Measurements from ENCODE around the gene ADARB2.

Gene ADARB2

DNA sequence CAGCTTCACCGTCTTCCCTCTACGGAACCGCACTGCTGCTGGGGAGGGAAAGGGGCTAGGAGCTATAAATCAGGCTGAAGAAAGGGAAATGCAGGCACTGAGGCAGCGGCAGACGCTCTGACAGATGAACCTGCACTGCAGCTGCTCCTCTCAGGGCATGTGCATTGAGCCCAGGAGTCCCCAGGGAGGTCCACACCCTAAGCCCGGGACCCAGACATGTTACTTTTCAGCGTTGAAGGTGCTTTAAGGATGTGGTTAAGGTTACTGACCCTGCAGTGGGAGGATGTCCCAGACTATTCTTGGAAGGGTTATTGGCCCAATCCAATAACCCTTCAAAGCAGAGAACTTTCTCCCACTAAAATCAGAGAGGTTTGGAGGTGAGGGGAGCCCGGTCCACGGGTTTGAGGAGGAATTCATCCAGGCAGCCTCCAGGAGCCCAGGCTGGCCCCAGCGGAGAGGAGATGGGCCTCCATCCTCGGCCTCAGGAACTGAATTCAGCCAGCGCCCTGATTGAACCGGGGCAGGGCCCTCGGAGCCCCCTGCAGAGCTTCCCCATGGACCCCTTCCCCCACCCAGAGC lies 75.4 kb downstream of the ADARB2 start:
- H3K27ac Mint-ChIP-seq: no peak overlapping the region
- H3K9me3 Mint-ChIP-seq: no peaks in the 10 kb centered on the region
- ATAC-seq (replicated peaks) (peak; percentile 28), DNase-seq (no peak)
- no peaks in the 10 kb centered on the region for H3K36me3 Mint-ChIP-seq (ENCODE audit: insufficient read depth)
- peaks cover 0 to 5% of the 10 kb centered on the region in 2 donors for H3K4me1 Mint-ChIP-seq (ENCODE audit: low read depth in 2 of 2)
- peak overlapping the region in 1 of 2 donors; percentile 3 for H3K4me3 Mint-ChIP-seq
- peaks cover 15 to 20% of the 10 kb centered on the region in 2 donors for H3K27me3 Mint-ChIP-seq

DNA sequence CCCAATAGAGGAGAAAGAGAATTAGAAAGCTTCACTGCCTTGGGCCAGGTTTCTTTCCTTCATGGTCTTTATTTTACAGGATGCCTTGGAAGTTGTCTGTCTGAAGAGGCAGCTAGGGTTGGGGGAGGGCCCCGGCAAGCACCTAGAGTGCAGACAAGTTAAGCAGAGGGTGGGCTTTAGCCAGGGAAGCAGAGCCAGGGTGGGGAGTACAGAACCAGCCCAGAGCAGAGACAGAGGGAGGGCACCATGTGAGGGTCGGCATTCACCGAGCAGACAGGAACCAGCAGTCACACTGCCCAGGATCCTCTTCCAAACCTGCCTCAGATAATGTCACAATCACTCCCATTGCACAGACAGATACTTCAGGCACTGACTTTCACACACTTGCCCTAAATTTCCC lies 75.9 kb downstream of the ADARB2 start:
- no peak for DNase-seq
- H3K27me3 Mint-ChIP-seq: peaks cover 15 to 20% of the 10 kb centered on the region in 2 donors
- no peaks in the 10 kb centered on the region for H3K36me3 Mint-ChIP-seq (ENCODE audit: insufficient read depth)
- H3K4me1 Mint-ChIP-seq (ENCODE audit: low read depth in 2 of 2): peaks cover 0 to 5% of the 10 kb centered on the region in 2 donors
- peak overlapping the region in 1 of 2 donors; percentile 18 for H3K27ac Mint-ChIP-seq
- no peak for ATAC-seq (replicated peaks)
- H3K9me3 Mint-ChIP-seq: no peaks in the 10 kb centered on the region
- H3K4me3 Mint-ChIP-seq: no peak overlapping the region

DNA sequence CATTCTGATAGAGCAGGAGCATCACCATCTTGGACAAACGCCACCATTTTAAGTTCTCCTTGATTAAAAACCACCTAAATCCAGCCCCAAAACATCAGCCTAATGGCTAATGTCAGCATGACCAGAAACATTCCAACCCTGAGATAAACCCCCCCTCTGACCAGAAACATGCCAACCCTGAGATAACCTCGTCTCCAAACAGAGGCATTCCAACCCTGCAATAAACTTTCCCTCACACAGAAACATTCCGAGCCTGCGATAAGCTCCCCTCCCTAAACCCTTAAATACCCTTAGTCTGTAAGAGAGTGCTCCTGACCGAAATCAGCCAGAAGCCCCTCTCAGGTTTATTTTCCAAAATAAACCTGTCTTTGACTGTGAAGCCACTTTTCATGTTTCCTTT lies 76.5 kb downstream of the ADARB2 start:
- no peak overlapping the region for H3K27ac Mint-ChIP-seq
- no peak for ATAC-seq (replicated peaks)
- H3K4me1 Mint-ChIP-seq (ENCODE audit: low read depth in 2 of 2): peaks cover 0 to 5% of the 10 kb centered on the region in 2 donors

DNA sequence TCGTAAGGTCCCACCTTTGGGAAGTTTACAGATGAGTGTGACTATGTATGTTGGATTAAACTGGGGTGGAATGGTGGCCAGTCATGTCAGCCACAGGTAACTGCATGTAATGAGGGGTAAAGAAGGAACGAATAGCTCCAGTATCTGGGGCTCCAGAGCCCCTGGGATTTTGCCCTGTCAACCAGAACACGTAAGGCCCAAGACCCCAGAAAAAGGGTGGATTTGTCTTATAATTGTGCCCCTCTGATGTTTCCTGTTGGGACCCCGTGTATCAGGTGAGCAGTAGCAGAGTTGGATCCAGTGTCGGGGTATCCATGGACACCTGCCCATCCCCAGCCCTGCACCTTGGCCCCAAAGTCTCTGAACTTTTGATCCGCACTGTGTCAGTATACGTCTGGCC lies 76.9 kb downstream of the ADARB2 start:
- Mint-ChIP-seq H3K9me3 (no peaks in the 10 kb centered on the region), H3K27me3 (peaks cover 15 to 20% of the 10 kb centered on the region in 2 donors), H3K36me3 (ENCODE audit: insufficient read depth) (no peaks in the 10 kb centered on the region), H3K4me1 (ENCODE audit: low read depth in 2 of 2) (peaks cover 0 to 5% of the 10 kb centered on the region in 2 donors), H3K27ac (no peak overlapping the region), H3K4me3 (no peak overlapping the region)
- ATAC-seq (replicated peaks) (no peak), DNase-seq (no peak)

More for the DNA sequence above, 76.5 kb downstream of the ADARB2 start:
- Mint-ChIP-seq H3K4me3 (no peak overlapping the region), H3K27me3 (peaks cover 15 to 20% of the 10 kb centered on the region in 2 donors), H3K9me3 (no peaks in the 10 kb centered on the region), H3K36me3 (ENCODE audit: insufficient read depth) (no peaks in the 10 kb centered on the region)
- no peak for DNase-seq

DNA sequence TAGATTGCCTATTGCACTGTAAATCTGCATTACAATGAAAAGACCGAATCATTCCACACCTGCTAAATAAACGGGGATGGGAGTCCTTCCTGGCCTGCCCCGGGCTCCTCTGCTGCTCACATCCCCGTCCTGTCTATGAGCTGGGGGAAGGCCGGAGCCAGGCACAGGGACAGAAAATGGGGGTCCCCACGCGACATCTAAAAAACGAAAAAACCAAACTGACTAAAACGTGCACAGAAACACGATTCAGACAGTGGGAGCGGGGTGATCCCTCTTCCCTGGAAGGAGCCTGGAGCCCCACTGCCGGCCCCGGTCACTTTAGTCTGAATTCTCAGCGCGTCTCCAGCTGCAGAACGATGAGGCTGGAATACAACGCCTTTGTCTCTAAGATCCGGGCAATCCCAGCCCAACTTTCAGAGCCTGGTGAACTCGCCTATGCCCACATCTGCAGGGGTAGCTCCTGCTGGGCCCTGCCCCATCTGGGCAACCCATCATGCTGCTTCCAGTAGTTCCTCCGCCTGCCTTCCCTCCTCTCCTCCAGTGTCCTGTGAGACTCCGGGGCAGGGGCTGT lies 78.0 kb downstream of the ADARB2 start:
- ATAC-seq (replicated peaks): no peak
- Mint-ChIP-seq H3K36me3 (ENCODE audit: insufficient read depth) (no peaks in the 10 kb centered on the region), H3K27ac (no peak overlapping the region), H3K27me3 (peaks cover 15 to 20% of the 10 kb centered on the region in 2 donors), H3K9me3 (no peaks in the 10 kb centered on the region), H3K4me1 (ENCODE audit: low read depth in 2 of 2) (peaks cover 0 to 5% of the 10 kb centered on the region in 2 donors), H3K4me3 (no peak overlapping the region)
- no peak for DNase-seq

DNA sequence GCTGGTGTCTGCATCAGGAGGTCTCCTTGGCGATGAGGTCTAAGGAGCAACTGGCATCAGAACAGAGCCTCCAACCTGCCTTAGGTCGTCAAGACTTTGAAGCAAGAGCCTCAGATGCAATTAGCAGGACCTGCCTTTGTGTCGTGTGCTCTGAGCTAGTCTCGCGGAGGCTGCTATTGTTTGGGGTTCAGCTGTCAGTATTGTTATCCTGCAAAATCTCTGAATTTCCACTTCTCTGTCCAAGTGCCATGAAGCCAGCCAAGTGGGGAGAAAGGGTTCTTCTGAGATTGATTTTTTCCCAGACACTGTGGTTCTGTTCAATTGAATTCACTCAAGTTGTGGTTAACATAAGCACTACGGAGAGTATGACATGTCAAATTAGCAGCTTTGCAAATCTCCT lies 78.7 kb downstream of the ADARB2 start:
- Mint-ChIP-seq H3K9me3 (no peaks in the 10 kb centered on the region), H3K4me3 (no peak overlapping the region), H3K27ac (no peak overlapping the region), H3K4me1 (ENCODE audit: low read depth in 2 of 2) (peaks cover 0 to 5% of the 10 kb centered on the region in 2 donors), H3K36me3 (ENCODE audit: insufficient read depth) (no peaks in the 10 kb centered on the region), H3K27me3 (peaks cover 15 to 20% of the 10 kb centered on the region in 2 donors)
- ATAC-seq (replicated peaks) (no peak), DNase-seq (no peak)

DNA sequence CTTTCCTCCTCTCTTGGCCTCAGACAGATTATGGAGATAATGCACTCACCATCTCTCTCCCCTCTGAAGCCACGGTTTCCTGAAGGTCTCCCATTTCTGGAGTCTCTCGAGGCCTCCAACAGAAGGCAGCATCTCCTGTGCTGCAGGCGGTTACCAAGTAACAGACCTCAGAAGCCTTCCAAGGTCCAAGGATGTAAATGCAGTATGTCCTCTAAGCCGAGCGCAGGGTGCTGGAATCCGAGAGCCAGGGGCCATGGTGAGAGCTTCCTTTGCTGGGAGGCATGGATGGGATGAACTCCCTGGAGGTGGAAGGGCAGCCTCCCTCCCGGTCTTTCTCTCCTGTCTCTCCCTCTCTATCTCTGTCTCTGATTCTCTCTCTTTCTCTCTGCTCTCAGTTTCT lies 79.8 kb downstream of the ADARB2 start:
- DNase-seq: no peak
- peaks cover 15 to 24% of the 10 kb centered on the region in 2 donors for H3K27me3 Mint-ChIP-seq
- H3K4me1 Mint-ChIP-seq (ENCODE audit: low read depth in 2 of 2): peaks cover 0 to 5% of the 10 kb centered on the region in 2 donors

DNA sequence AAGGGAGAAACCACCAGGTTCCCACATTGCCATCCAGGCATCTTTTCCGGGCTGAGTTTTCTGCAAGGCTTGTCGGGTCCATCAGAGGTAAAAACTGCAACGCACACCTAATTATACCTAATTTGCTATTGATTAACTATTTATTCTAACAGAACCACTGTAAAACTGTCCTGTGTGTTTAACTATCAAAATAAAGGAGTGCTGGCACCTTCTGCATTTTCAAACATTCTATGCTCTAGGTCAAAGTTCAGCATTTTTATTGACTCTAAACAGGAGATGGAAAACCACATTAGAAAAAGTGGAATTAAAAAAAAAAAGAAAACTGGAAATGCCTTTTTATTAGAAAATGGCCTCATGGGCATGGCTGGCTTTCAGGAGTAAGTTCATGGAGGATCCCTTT lies 82.0 kb downstream of the ADARB2 start:
- DNase-seq: no peak
- Mint-ChIP-seq H3K4me3 (no peak overlapping the region), H3K36me3 (ENCODE audit: insufficient read depth) (no peaks in the 10 kb centered on the region), H3K9me3 (no peaks in the 10 kb centered on the region), H3K4me1 (ENCODE audit: low read depth in 2 of 2) (peaks cover 0 to 5% of the 10 kb centered on the region in 2 donors), H3K27ac (no peak overlapping the region), H3K27me3 (peaks cover 18 to 24% of the 10 kb centered on the region in 2 donors)
- no peak for ATAC-seq (replicated peaks)

More for the DNA sequence above, 79.8 kb downstream of the ADARB2 start:
- Mint-ChIP-seq H3K9me3 (no peaks in the 10 kb centered on the region), H3K27ac (no peak overlapping the region), H3K36me3 (ENCODE audit: insufficient read depth) (no peaks in the 10 kb centered on the region), H3K4me3 (no peak overlapping the region)
- ATAC-seq (replicated peaks): no peak

DNA sequence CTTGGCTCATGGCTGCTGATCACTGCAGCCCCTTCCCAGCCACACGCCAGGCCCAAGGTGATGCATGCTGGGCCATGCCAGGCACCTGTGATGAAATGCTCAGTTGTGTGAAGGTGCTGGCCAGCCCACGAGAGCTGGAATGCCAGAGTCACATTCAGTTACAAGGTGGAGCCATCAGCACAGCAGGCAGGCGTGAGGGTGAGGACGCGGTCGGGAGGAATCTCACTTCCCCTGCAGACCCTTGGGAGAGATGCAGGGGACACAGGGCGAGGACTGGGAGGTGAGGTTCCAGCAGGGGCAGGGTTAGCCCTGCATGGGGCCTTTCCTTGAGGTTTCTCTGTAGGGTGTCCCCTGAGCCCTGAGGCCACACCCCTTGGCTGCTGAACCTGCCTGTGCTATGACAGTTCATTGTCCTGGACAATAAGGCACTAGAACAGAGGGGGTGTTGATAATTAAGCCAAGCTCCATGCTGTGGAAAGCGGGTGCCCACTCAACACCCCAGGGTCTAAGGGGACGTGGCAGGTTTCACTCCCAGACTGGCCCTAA lies 82.4 kb downstream of the ADARB2 start:
- Mint-ChIP-seq H3K4me1 (ENCODE audit: low read depth in 2 of 2) (peaks cover 0 to 3% of the 10 kb centered on the region in 2 donors), H3K9me3 (no peaks in the 10 kb centered on the region), H3K36me3 (ENCODE audit: insufficient read depth) (no peaks in the 10 kb centered on the region), H3K27ac (no peak overlapping the region), H3K27me3 (peaks cover 18 to 28% of the 10 kb centered on the region in 2 donors), H3K4me3 (no peak overlapping the region)
- ATAC-seq (replicated peaks) (no peak), DNase-seq (no peak)

DNA sequence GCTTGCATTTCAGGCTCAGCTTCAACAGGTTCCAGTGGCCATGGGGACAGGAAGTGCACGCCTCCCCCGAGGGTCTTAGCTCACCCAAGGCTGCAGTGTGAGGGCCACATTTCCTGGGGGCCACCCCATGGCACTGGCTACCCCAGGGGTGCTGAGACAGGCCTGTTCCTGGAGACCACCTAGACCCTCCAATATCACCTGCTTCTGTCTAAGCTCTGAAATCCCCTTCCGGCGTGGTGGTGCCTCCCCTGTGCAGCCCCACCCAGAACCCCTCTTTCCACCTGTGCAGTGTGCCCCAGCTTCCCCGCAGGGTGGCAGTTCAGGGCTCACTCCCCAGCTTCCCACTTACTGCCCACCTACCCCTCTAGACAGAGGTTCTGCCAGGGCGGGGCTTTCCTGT lies 83.1 kb downstream of the ADARB2 start:
- H3K27me3 Mint-ChIP-seq: peaks cover 23 to 35% of the 10 kb centered on the region in 2 donors
- no peaks in the 10 kb centered on the region for H3K36me3 Mint-ChIP-seq (ENCODE audit: insufficient read depth)
- no peak for ATAC-seq (replicated peaks)

DNA sequence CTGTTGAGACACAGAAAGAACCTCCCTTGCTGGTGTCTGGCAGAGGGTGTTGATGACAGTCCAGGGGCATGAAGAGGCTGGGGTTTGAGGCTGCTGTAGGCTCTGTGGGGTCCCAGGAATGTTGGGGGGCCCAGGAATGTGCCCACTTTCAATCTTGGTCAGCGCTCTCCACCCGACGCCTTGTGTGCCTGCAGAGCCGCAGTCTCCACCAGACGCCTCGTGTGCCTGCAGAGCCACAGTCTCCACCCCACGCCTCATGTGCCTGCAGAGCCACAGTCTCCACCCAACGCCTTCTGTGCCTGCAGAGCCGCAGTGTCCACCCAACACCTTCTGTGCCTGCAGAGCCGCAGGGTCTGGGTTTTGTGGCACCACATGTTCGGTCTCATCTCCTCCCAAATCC lies 84.0 kb downstream of the ADARB2 start:
- no peaks in the 10 kb centered on the region for H3K36me3 Mint-ChIP-seq (ENCODE audit: insufficient read depth)

More for the DNA sequence above, 83.1 kb downstream of the ADARB2 start:
- no peaks in the 10 kb centered on the region for H3K9me3 Mint-ChIP-seq
- DNase-seq: no peak
- no peak overlapping the region for H3K27ac Mint-ChIP-seq
- H3K4me1 Mint-ChIP-seq (ENCODE audit: low read depth in 2 of 2): peaks cover 0 to 3% of the 10 kb centered on the region in 2 donors
- no peak overlapping the region for H3K4me3 Mint-ChIP-seq

DNA sequence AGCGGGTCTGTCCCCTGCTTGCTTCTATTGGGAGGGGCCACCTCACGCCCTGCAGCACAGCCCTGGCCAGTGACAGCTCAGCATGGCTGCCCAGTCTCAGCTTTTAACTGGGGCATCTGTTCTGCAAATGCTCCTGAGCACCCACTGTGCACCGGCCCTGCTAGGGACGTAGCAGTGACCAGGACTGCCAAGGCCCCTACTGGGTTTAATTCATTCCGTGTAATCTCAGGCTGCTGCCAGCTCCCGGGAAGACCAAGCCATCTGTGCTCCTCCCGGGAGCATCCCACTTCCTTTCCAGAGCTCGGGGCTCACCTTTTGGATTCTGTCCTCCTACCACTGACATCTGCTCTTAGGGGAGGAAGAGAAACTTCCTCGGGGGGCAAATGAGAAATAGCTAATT lies 85.2 kb downstream of the ADARB2 start:
- ATAC-seq (replicated peaks): no peak

More for the DNA sequence above, 84.0 kb downstream of the ADARB2 start:
- Mint-ChIP-seq H3K9me3 (no peaks in the 10 kb centered on the region), H3K27me3 (peaks cover 22 to 37% of the 10 kb centered on the region in 2 donors), H3K27ac (no peak overlapping the region), H3K4me3 (no peak overlapping the region), H3K4me1 (ENCODE audit: low read depth in 2 of 2) (peaks cover 0 to 3% of the 10 kb centered on the region in 2 donors)
- ATAC-seq (replicated peaks) (no peak), DNase-seq (no peak)

DNA sequence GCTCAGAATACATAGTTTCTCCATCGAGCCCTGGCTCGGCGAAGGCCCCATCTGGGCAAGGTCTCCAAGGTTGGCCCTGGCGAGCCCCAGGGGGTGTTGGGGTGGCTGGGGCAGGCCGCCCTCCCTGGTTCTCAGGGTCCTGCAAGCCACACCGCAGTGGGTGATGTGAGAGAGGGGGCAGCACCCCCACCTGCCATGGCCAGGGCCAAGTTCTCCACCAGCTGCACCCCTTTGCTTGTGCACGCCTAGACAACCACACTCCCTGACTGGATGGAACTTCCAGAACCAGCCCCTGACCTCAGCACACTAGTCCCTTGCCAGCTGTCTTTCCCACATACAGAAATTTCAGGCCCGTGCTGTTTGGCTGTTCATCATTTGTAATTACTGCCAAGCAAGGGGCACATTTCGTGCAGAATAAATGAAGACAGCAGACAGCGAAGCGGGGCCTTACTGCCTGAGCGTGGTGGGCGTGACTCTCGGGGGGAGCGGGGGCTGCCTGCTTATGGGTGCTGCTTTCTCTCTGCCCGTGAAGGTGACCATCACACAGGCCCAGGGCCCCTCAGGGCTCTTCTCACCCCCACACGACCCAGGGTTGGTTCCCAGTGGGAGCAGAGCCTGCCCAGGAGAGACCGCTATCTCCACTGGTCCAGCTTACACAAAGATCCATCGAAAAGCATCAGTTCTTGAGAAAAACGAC lies 85.9 kb downstream of the ADARB2 start:
- DNase-seq (no peak), ATAC-seq (replicated peaks) (no peak)
- Mint-ChIP-seq H3K4me1 (ENCODE audit: low read depth in 2 of 2) (no peaks in the 10 kb centered on the region), H3K9me3 (no peaks in the 10 kb centered on the region), H3K36me3 (ENCODE audit: insufficient read depth) (no peaks in the 10 kb centered on the region), H3K27me3 (peaks cover 15 to 31% of the 10 kb centered on the region in 2 donors), H3K4me3 (no peak overlapping the region), H3K27ac (no peak overlapping the region)

More for the DNA sequence above, 85.2 kb downstream of the ADARB2 start:
- Mint-ChIP-seq H3K4me1 (ENCODE audit: low read depth in 2 of 2) (no peaks in the 10 kb centered on the region), H3K4me3 (no peak overlapping the region), H3K36me3 (ENCODE audit: insufficient read depth) (no peaks in the 10 kb centered on the region), H3K27me3 (peaks cover 15 to 31% of the 10 kb centered on the region in 2 donors), H3K27ac (no peak overlapping the region), H3K9me3 (no peaks in the 10 kb centered on the region)
- DNase-seq: no peak
